IMR-90 (cell line): ENCODE data around the gene RLF. TPM values are rescaled to one million over a fixed set of nuclear protein-coding genes. Genes with fewer than 3 reads are reported as not detected.

Experiments
- ATAC-seq: fragments of 200-7000 bp; cut with Tn5 transposase; 2 replicates; pipeline ENCODE4 v1.9.1; 2020; ENCODE audit warnings: low read depth, mild to moderate bottlenecking, moderate library complexity
- BruUV-seq: library from RNA; stranded (reverse); fragments of 400-500 nt; replicated peaks from 2 replicates; lab custom pipeline; 2021; lab: Mats Ljungman, UMichigan
- CTCF ChIA-PET: fragments of 300-600 bp; formaldehyde crosslinking; extraction: SDS; loops from one replicate; lab custom pipeline; 2021; ENCODE audit warnings: antibody characterized with exemption; lab: Yijun Ruan, JAX
- POLR2A ChIA-PET: fragments of 300-600 bp; sonication (Branson Sonifier 250); formaldehyde crosslinking; loops from one replicate; lab custom pipeline; 2022; ENCODE audit warnings: antibody characterized with exemption; ENCODE audit not compliant: unreplicated experiment; lab: Charles Lee
- DNase-seq: peaks from one replicate; pipeline ENCODE4 v3.0.0; 2013
- H2AFZ ChIP-seq: replicated peaks from 2 replicates; pipeline ENCODE3; 2013; ENCODE audit warnings: low read length, mild to moderate bottlenecking; ENCODE audit not compliant: poor library complexity
- H2AK5ac ChIP-seq: 2 replicates; pipeline ENCODE4 v1.6.1; 2013; ENCODE audit warnings: low read depth, low read length, inconsistent platforms
- H2AK9ac ChIP-seq: replicated peaks from 2 replicates; pipeline ENCODE3; 2013; ENCODE audit warnings: mild to moderate bottlenecking, low read depth, low read length, moderate library complexity; ENCODE audit not compliant: poor library complexity
- H2BK120ac ChIP-seq: 2 replicates; pipeline ENCODE4 v1.6.1; 2013; ENCODE audit warnings: low read depth, low read length, inconsistent platforms
- H2BK15ac ChIP-seq: 3 replicates; pipeline ENCODE4 v1.6.1; 2013; ENCODE audit warnings: low read depth, low read length, inconsistent platforms
- H2BK20ac ChIP-seq: 2 replicates; pipeline ENCODE4 v1.6.1; 2013; ENCODE audit warnings: low read depth, mild to moderate bottlenecking, inconsistent platforms, low read length, moderate library complexity
- H2BK5ac ChIP-seq: 2 replicates; pipeline ENCODE4 v1.6.1; 2013; ENCODE audit warnings: mild to moderate bottlenecking, low read depth, low read length, inconsistent platforms; ENCODE audit not compliant: poor library complexity, severe bottlenecking
- H3K14ac ChIP-seq: replicated peaks from 2 replicates; pipeline ENCODE4 v1.6.1; 2013; ENCODE audit warnings: low read depth, low read length, inconsistent platforms
- H3K18ac ChIP-seq: 2 replicates; pipeline ENCODE4 v1.6.1; 2013; ENCODE audit warnings: low read depth, low read length, control low read depth
- H3K23ac ChIP-seq: 2 replicates; pipeline ENCODE4 v1.6.1; 2013; ENCODE audit warnings: low read depth, low read length, inconsistent platforms
- H3K27ac ChIP-seq: 2 replicates; pipeline ENCODE4 v1.5.1; 2013; ENCODE audit warnings: mild to moderate bottlenecking, control low read depth, low read length; ENCODE audit not compliant: insufficient read depth
- H3K27me3 ChIP-seq: 2 replicates; pipeline ENCODE4 v1.6.1; 2013; ENCODE audit warnings: low read length; ENCODE audit not compliant: control insufficient read depth, insufficient read depth
- H3K36me3 ChIP-seq: 2 replicates; pipeline ENCODE4 v1.6.1; 2013; ENCODE audit warnings: low read length, mixed read lengths; ENCODE audit not compliant: control insufficient read depth, insufficient read depth
- H3K4ac ChIP-seq: 2 replicates; pipeline ENCODE4 v1.6.1; 2013; ENCODE audit warnings: low read depth, low read length, inconsistent platforms
- H3K4me1 ChIP-seq: 2 replicates; pipeline ENCODE4 v1.6.1; 2013; ENCODE audit warnings: low read length, mixed read lengths; ENCODE audit not compliant: control insufficient read depth, insufficient read depth
- H3K4me2 ChIP-seq: 2 replicates; pipeline ENCODE4 v1.6.1; 2013; ENCODE audit warnings: low read depth, mild to moderate bottlenecking, control low read depth, low read length, moderate library complexity
- H3K4me3 ChIP-seq: 2 replicates; pipeline ENCODE4 v1.5.1; 2013; ENCODE audit warnings: low read depth, mild to moderate bottlenecking, control low read depth, low read length, moderate library complexity; ENCODE audit not compliant: insufficient read depth
- H3K56ac ChIP-seq: 2 replicates; pipeline ENCODE4 v1.6.1; 2013; ENCODE audit warnings: low read length, inconsistent platforms; ENCODE audit not compliant: insufficient read depth; ENCODE audit errors: extremely low read depth
- H3K79me1 ChIP-seq, 2 experiments: 2 replicates each; pipeline ENCODE4 v1.6.1; 2013; ENCODE audit warnings: low read length in 2 of 2, inconsistent platforms in 1 of 2, low read depth in 1 of 2
- H3K9ac ChIP-seq: 2 replicates; pipeline ENCODE4 v1.6.1; 2013; ENCODE audit warnings: low read depth, low read length, control low read depth
- H3K9me1 ChIP-seq: 2 replicates; pipeline ENCODE4 v1.6.1; 2013; ENCODE audit warnings: low read length, inconsistent platforms; ENCODE audit not compliant: insufficient read depth
- H3K9me3 ChIP-seq: 2 replicates; pipeline ENCODE4 v1.6.1; 2013; ENCODE audit warnings: low read length; ENCODE audit not compliant: control insufficient read depth, insufficient read depth
- H4K20me1 ChIP-seq: 2 replicates; pipeline ENCODE4 v1.6.1; 2013; ENCODE audit warnings: low read length, inconsistent platforms; ENCODE audit not compliant: insufficient read depth
- H4K5ac ChIP-seq: 2 replicates; pipeline ENCODE4 v1.6.1; 2013; ENCODE audit warnings: mild to moderate bottlenecking, low read depth, low read length, control low read depth
- H4K8ac ChIP-seq, 2 experiments: 2 replicates each; pipeline ENCODE4 v1.6.1; 2013; ENCODE audit warnings: low read depth in 2 of 2, low read length in 2 of 2, control low read depth in 1 of 2, inconsistent platforms in 1 of 2
- H4K91ac ChIP-seq: 2 replicates; pipeline ENCODE4 v1.6.1; 2013; ENCODE audit warnings: low read depth, low read length, inconsistent platforms; ENCODE audit not compliant: insufficient read depth
- BHLHE40 ChIP-seq: fragments of 150-350 bp; IDR thresholded peaks from 2 replicates; pipeline ENCODE4 v1.6.1; 2016; ENCODE audit warnings: mild to moderate bottlenecking, low read depth, low read length
- CEBPB ChIP-seq: IDR thresholded peaks from 2 replicates; pipeline ENCODE4 v1.6.1; 2012; ENCODE audit warnings: low read depth, low read length, improper control_type of control experiment
- CHD1 ChIP-seq: IDR thresholded peaks from 2 replicates; pipeline ENCODE4 v1.6.1; 2012; ENCODE audit warnings: low read depth, low read length, improper control_type of control experiment
- CTCF ChIP-seq: conservative IDR thresholded peaks from 2 replicates; pipeline ENCODE4 v1.5.1; 2012; ENCODE audit warnings: mild to moderate bottlenecking, low read depth, low read length, improper control_type of control experiment
- ELK1 ChIP-seq: fragments of 150-350 bp; IDR thresholded peaks from 2 replicates; pipeline ENCODE4 v1.6.1; 2016; ENCODE audit warnings: low read depth, mild to moderate bottlenecking, low read length, moderate library complexity, borderline replicate concordance
- FOS ChIP-seq: fragments of 150-350 bp; IDR thresholded peaks from 2 replicates; pipeline ENCODE4 v1.6.1; 2016; ENCODE audit warnings: low read depth, low read length
- MAFK ChIP-seq: IDR thresholded peaks from 2 replicates; pipeline ENCODE4 v1.6.1; 2012; ENCODE audit warnings: low read depth, low read length, improper control_type of control experiment
- MAZ ChIP-seq: IDR thresholded peaks from 2 replicates; pipeline ENCODE4 v1.6.1; 2012; ENCODE audit warnings: low read depth, mild to moderate bottlenecking, low read length, improper control_type of control experiment, moderate library complexity, borderline replicate concordance
- MXI1 ChIP-seq: IDR thresholded peaks from 2 replicates; pipeline ENCODE4 v1.6.1; 2012; ENCODE audit warnings: low read depth, mild to moderate bottlenecking, low read length, moderate library complexity, borderline replicate concordance
- NFE2L2 ChIP-seq: fragments of 150-350 bp; IDR thresholded peaks from 2 replicates; pipeline ENCODE4 v1.6.1; 2016; ENCODE audit warnings: low read depth, mild to moderate bottlenecking, low read length
- POLR2A ChIP-seq: IDR thresholded peaks from 2 replicates; pipeline ENCODE4 v1.6.1; 2012; ENCODE audit warnings: mild to moderate bottlenecking, low read depth, low read length
- RAD21 ChIP-seq: IDR thresholded peaks from 2 replicates; pipeline ENCODE4 v1.6.1; 2012; ENCODE audit warnings: low read length, improper control_type of control experiment
- RCOR1 ChIP-seq: IDR thresholded peaks from 2 replicates; pipeline ENCODE4 v1.6.1; 2012; ENCODE audit warnings: mild to moderate bottlenecking, low read length, improper control_type of control experiment; ENCODE audit not compliant: insufficient replicate concordance
- RFX5 ChIP-seq: IDR thresholded peaks from 2 replicates; pipeline ENCODE4 v1.8.0; 2012; ENCODE audit warnings: low read depth, mild to moderate bottlenecking, low read length, moderate library complexity
- SMC3 ChIP-seq: fragments of 150-350 bp; IDR thresholded peaks from 2 replicates; pipeline ENCODE4 v1.6.1; 2016; ENCODE audit warnings: low read depth, mild to moderate bottlenecking, antibody characterized with exemption, low read length, moderate library complexity
- WGBS, 2 experiments: methylation state at CpG; one replicate each; pipeline versions ENCODE4 v1.1.5 to v1.1.7; 2013; ENCODE audit warnings: missing lambda C conversion rate in 2 of 2; ENCODE audit not compliant: insufficient read length in 1 of 2; ENCODE audit errors: extremely low coverage in 2 of 2; 5-methylcytosine and 5-hydroxymethylcytosine counted together
- dilution Hi-C: fragments of 300-500 bp; cut with HindIII; formaldehyde crosslinking; loops from one replicate; pipeline ENCODE4 v1.14.3; 2018; ENCODE audit warnings: low sequenced_read_pairs; ENCODE audit not compliant: unreplicated experiment
- in situ Hi-C: fragments of 300-500 bp; cut with MboI; formaldehyde crosslinking; loops from 3 replicates; pipeline ENCODE4 v1.14.3; 2019; ENCODE audit warnings: low sequenced_read_pairs, inconsistent platforms, mixed read lengths
- intact Hi-C: fragments of 100-400 bp; cut with micrococcal nuclease; formaldehyde crosslinking; loops from 2 replicates; pipeline ENCODE4 v1.10.0; 2022
- polyA plus RNA-seq, 3 experiments: library from polyadenylated mRNA; depleted of rRNA; stranded (reverse); fragments of >200 nt; gene quantifications; 2 replicates each; pipeline ENCODE4 v1.2.3, GENCODE V29; 2012; ENCODE audit warnings: low replicate concordance in 1 of 3
- total RNA-seq: library from RNA; depleted of rRNA; stranded (reverse); fragments of >200 nt; gene quantifications from 2 replicates; pipeline ENCODE4 v1.2.3, GENCODE V29; 2012
- TF ChIP-seq, protein P1 (sequence below): fragments of 150-350 bp; IDR thresholded peaks from 2 replicates; pipeline ENCODE4 v1.6.1; 2017; ENCODE audit warnings: mild to moderate bottlenecking, antibody characterized with exemption, low read length, low read depth

RLF gene
- total and polyA plus RNA-seq, 2 of the 4 experiments (the other 2 are of a cell fraction) = 4.4 to 29.8 TPM

DNA sequence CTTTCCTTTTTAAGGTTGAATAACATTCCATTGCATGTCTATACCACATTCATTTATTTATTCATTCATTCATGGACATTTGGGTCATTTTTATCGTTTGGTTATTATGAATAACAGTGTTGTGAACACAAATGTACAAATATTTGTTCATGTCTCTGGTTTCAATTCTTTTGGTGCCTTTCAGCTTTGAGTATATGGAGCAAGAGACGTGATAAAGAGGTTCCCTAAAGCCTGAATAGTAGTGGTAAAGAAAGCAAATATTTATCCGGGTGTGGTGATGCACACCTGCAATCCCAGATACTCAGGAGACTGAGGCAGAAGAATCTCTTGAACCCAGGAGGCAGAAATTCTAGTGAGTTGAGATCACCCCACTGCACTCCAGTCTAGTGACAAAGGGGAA, 5.3 kb upstream of the RLF start:
- Histone ChIP-seq H2BK5ac (no peak overlapping the region), H3K27ac (no peak overlapping the region), H2AK9ac (no peak overlapping the region), H3K4me2 (no peak overlapping the region), H3K79me1 (peaks cover 0 to 3% of the 10 kb centered on the region in 2 experiments; a peak in 2 of 4 replicates), H3K27me3 (peaks cover 8% of the 10 kb centered on the region), H2BK20ac (no peak overlapping the region), H3K4me3 (no peak overlapping the region), H4K5ac (no peak overlapping the region), H4K20me1 (no peaks in the 10 kb centered on the region), H4K8ac (no peak overlapping the region), H2AFZ (no peak overlapping the region), H3K9ac (no peak overlapping the region), H3K23ac (no peak overlapping the region; the same call in 1 of the 2 replicates), H3K4me1 (no peaks in the 10 kb centered on the region), H3K9me1 (no peaks in the 10 kb centered on the region), H3K4ac (no peak overlapping the region), H3K14ac (no peak overlapping the region), H3K56ac (no peak overlapping the region), H4K91ac (no peak overlapping the region), H2AK5ac (no peak overlapping the region), H3K36me3 (no peaks in the 10 kb centered on the region), H3K9me3 (no peaks in the 10 kb centered on the region), H2BK120ac (no peak overlapping the region), H2BK15ac (no peak overlapping the region), H3K18ac (no peak overlapping the region)
- intact Hi-C loops = no loop called here
- WGBS, 2 experiments = no CpG with 5 or more reads among the region's 3 CpGs
- DNase-seq (no peak), ATAC-seq (no peak)
- no TSS peak for BruUV-seq
- dilution Hi-C loops = no loop called here
- in situ Hi-C loops = no loop called here
- CTCF ChIA-PET = interaction anchor here (1.5 kb wide), 1 partner anchor 12 kb away, joined by 7 read pairs; no protein-coding TSS in a partner anchor
- POLR2A ChIA-PET = interaction anchor here (0.6 kb wide), 1 partner anchor 97 kb away, joined by 8 read pairs; no protein-coding TSS in a partner anchor
- TF ChIP-seq FOS (no peak), RFX5 (no peak), ELK1 (no peak), POLR2A (no peak), MAFK (no peak), NFE2L2 (no peak), MXI1 (no peak), CHD1 (no peak), RCOR1 (no peak), MAZ (no peak), CTCF (no peak), RAD21 (no peak), SMC3 (no peak), CEBPB (no peak), BHLHE40 (no peak)
- TF ChIP-seq, protein P1, sequence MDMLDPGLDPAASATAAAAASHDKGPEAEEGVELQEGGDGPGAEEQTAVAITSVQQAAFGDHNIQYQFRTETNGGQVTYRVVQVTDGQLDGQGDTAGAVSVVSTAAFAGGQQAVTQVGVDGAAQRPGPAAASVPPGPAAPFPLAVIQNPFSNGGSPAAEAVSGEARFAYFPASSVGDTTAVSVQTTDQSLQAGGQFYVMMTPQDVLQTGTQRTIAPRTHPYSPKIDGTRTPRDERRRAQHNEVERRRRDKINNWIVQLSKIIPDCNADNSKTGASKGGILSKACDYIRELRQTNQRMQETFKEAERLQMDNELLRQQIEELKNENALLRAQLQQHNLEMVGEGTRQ = no peak
